ENCODE results near the gene GPC4. TPM values are rescaled to one million over a fixed set of nuclear protein-coding genes. Genes with fewer than 3 reads are reported as not detected.

The GPC4 gene
- total and polyA plus RNA-seq, 2 donors (not counting 3 experiments of a cell fraction or from before 2014, with no cell fraction given), result 0.20 TPM; not detected in 1

- no peaks in the 10 kb centered on the region for H3K27me3 ChIP-seq (ENCODE audit: control insufficient read depth in 2 of 2, insufficient read depth in 2 of 2, low read length in 2 of 2)
- FAIRE-seq, result no peak
- no peak for TF ChIP-seq POLR2AphosphoS5 (IDR thresholded peaks at IDR 0.05; ENCODE audit: insufficient read depth, low read depth, low read length)
- TF ChIP-seq FOS (IDR thresholded peaks at IDR 0.05; ENCODE audit: borderline replicate concordance, insufficient read depth, low read length), result no peak
- TF ChIP-seq GATA2 (IDR thresholded peaks at IDR 0.05; ENCODE audit: insufficient read depth, insufficient read length, low read depth, low read length), result no peak
- TF ChIP-seq EZH2 (IDR thresholded peaks at IDR 0.05; ENCODE audit: borderline replicate concordance, low read depth, low read length, severe bottlenecking), result no peak
- no peak for TF ChIP-seq CTCF (IDR thresholded peaks at IDR 0.05; ENCODE audit: extremely low read depth in 1 of 2, insufficient read depth in 1 of 2, low read depth in 1 of 2, low read length in 2 of 2)
- TF ChIP-seq MYC (IDR thresholded peaks at IDR 0.05; ENCODE audit: low read depth, low read length), result no peak
- no peak for TF ChIP-seq JUN (IDR thresholded peaks at IDR 0.05; ENCODE audit: borderline replicate concordance, insufficient read depth, insufficient read length, low read depth)
- TF ChIP-seq POLR2A (IDR thresholded peaks at IDR 0.05; ENCODE audit: low read depth, low read length), result no peak
- TF ChIP-seq, protein P1, sequence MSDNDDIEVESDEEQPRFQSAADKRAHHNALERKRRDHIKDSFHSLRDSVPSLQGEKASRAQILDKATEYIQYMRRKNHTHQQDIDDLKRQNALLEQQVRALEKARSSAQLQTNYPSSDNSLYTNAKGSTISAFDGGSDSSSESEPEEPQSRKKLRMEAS (IDR thresholded peaks at IDR 0.05; ENCODE audit: insufficient read depth, insufficient read length), result no peak
- ChIA-PET POLR2A (no interaction called here), CTCF (no interaction called here)
- H3K27ac ChIP-seq (ENCODE audit: insufficient read depth, low read depth, low read length), result no peak overlapping the region
- H3K9me3 ChIP-seq (replicated peaks; ENCODE audit: control insufficient read depth, insufficient read depth, low read length), result no peaks in the 10 kb centered on the region
- no peaks in the 10 kb centered on the region for H3K4me1 ChIP-seq (ENCODE audit: control insufficient read depth, extremely low read depth, insufficient read depth, low read length)
- H2AFZ ChIP-seq (ENCODE audit: low read depth, low read length), result no peak overlapping the region
- no peaks in the 10 kb centered on the region for H3K9me1 ChIP-seq (replicated peaks; ENCODE audit: control insufficient read depth, extremely low read depth, insufficient read depth, low read length)
- no peak for DNase-seq (ENCODE audit: low read depth, low spot score)
- H3K9ac ChIP-seq (replicated peaks; ENCODE audit: extremely low read depth, insufficient read depth, low read length), result no peak overlapping the region
- H3K79me2 ChIP-seq (ENCODE audit: control insufficient read depth, insufficient read depth, low read length), result no peaks in the 10 kb centered on the region
- no peaks in the 10 kb centered on the region for H3K36me3 ChIP-seq (ENCODE audit: control insufficient read depth in 2 of 2, extremely low read depth in 1 of 2, insufficient read depth in 2 of 2, low read length in 2 of 2)
- no peak overlapping the region for H3K4me3 ChIP-seq (replicated peaks in 1 of 3; ENCODE audit: insufficient read depth in 1 of 3, low read depth in 1 of 3, low read length in 3 of 3)
- intact Hi-C loops (cut with micrococcal nuclease), result no loop called here
- H3K4me2 ChIP-seq (ENCODE audit: insufficient read depth, low read length), result no peak overlapping the region
- no peaks in the 10 kb centered on the region for H4K20me1 ChIP-seq (replicated peaks; ENCODE audit: control insufficient read depth, extremely low read depth, insufficient read depth, low read length)
- no TSS peak for BruUV-seq (replicated peaks)
- dilution Hi-C loops (cut with MboI; ENCODE audit: extremely low pct_ligation_motif_present, low sequenced_read_pairs), result no loop called here
Measured at GRCh38 chrX:133399411-133399810, 15.9 kb downstream of the GPC4 start.

Data from endothelial cell of umbilical vein (primary cell).